HG03342 (cell line): ENCODE data around the gene ATP2C2.
"Not testable (repeated sequence)": the region's sequence is repeated elsewhere in the genome, so short reads cannot be mapped to it uniquely, and the experiment has no call there.

Source experiments
- ATAC-seq: cut with Tn5 transposase; IDR thresholded peaks from one replicate; pipeline ENCODE4 v1.9.1; 2021; ENCODE audit warnings: mild to moderate bottlenecking, moderate library complexity; ENCODE audit not compliant: unreplicated experiment

ATP2C2 gene

GRCh38 chr16:84391151-84392030 is 23.1 kb downstream of the ATP2C2 start:
- ATAC-seq: no peak

DNA sequence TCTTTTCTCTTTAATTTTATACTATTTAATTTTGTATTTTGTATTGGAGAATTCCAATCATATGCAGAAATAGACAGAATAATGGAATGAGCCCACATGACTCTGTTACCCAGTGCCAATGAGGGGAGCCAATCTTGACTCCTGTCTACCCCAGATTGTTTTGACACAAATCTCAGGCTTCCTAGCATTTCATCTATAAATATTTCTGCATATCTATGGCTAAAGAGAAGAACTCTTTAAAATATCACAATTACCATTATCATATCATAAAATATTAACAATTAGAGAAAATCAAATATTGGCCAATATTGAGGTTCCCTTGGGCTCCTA is 23.7 kb downstream of the ATP2C2 start:
- ATAC-seq: no peak

DNA sequence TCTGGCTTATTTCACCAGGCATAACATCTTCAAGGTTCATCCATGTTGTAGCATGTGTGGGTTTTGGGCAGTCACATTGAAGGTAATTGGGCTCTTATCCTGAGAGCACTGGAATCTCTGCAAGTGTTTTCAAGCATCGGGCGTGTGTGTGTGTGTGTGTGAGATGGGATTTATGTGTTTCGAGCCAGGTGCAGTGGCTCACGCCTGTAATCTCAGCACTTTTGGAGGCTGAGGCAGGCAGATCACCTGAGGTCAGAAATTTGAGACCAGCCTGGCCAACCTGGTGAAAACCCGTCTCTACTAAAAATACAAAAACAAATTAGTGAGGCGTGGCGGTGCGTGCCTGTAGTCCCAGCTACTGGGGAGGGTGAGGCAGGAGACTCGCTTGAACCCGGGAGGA is 27.7 kb downstream of the ATP2C2 start:
- ATAC-seq: not testable (repeated sequence)

- no peak for ATAC-seq
Measured at GRCh38 chr16:84396537-84397008, 28.2 kb downstream of the ATP2C2 start.

GRCh38 chr16:84397090-84397489 is 28.8 kb downstream of the ATP2C2 start:
- no peak for ATAC-seq

DNA sequence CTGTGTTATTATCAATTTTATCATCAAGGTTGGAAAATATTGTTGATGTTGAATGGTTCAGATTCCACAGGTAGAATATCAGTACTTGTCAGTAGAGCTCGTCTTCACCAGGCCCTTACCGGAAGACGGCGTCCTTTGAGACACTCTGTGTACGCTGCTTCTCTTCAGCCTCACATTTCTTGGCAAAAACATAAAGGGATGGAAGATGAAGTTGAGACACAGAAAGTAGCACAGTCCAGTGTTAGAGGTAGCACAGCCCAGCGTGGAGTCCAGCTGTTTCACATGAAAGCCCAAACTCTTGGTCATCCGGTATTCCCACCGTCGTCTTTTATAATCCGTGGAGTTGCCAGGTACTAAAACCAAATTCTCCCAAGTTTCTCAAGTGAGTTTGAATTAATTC is 30.4 kb downstream of the ATP2C2 start:
- ATAC-seq: no peak

GRCh38 chr16:84399912-84400311 is 31.6 kb downstream of the ATP2C2 start:
- not testable (repeated sequence) for ATAC-seq

DNA sequence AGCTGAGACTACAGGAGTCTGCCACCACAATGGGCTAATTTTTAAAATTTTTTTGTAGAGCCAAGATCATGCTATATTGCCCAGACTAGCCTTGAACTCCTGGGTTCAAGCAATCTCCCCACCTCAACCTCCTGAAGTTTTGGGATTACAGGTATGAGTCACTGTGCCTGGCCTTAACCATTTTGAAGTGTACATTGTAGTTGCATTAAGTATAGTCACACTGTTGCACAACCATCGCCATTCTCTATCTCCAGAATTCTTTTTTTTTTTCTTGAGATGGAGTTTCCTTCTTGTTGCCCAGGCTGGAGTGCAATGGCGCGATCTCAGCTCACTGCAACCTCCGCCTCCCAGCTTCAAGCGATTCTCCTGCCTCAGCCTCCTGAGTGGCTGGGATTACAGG is 35.1 kb downstream of the ATP2C2 start:
- ATAC-seq: not testable (repeated sequence)

GRCh38 chr16:84404324-84404723 is 36.0 kb downstream of the ATP2C2 start:
- no peak for ATAC-seq

GRCh38 chr16:84404936-84405639 is 36.8 kb downstream of the ATP2C2 start:
- no peak for ATAC-seq

- ATAC-seq: no peak
Measured at GRCh38 chr16:84406006-84406963, 37.9 kb downstream of the ATP2C2 start.

- ATAC-seq: no peak
Measured at GRCh38 chr16:84407588-84408313, 39.4 kb downstream of the ATP2C2 start.

DNA sequence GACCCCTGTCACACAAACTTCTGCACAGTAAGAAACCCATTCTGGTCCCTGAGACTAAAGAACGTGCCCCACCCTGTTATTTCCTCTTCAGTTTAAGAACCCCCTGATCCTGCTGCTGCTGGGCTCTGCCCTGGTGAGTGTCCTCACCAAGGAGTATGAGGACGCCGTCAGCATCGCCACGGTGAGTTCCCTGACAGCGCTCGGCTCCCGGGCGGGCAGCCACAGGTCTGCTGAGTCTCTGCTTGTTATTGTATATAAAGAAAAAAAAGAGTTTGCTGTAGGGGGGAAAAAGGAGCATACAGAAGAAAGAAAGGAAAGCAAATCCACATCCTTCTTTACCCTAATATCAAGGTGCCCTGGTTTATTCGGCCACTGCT is 40.0 kb downstream of the ATP2C2 start:
- ATAC-seq: no peak

DNA sequence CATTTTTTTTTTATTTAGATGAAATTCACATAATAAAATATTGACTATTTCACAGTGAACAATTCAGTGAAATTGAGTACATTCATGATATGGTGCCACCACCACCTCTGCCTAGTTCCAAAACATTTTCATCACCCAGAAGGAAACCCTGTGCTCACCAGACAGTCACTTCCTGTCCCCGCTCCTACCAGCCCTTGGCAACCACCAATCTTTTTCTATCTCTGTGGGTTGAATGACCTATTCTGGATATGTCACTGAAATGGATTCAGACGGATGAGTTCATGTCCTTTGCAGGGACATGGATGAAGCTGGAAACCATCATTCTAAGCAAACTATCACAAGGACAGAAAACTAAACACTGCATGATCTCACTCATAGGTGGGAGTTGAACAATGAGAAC is 40.5 kb downstream of the ATP2C2 start:
- ATAC-seq: no peak

DNA sequence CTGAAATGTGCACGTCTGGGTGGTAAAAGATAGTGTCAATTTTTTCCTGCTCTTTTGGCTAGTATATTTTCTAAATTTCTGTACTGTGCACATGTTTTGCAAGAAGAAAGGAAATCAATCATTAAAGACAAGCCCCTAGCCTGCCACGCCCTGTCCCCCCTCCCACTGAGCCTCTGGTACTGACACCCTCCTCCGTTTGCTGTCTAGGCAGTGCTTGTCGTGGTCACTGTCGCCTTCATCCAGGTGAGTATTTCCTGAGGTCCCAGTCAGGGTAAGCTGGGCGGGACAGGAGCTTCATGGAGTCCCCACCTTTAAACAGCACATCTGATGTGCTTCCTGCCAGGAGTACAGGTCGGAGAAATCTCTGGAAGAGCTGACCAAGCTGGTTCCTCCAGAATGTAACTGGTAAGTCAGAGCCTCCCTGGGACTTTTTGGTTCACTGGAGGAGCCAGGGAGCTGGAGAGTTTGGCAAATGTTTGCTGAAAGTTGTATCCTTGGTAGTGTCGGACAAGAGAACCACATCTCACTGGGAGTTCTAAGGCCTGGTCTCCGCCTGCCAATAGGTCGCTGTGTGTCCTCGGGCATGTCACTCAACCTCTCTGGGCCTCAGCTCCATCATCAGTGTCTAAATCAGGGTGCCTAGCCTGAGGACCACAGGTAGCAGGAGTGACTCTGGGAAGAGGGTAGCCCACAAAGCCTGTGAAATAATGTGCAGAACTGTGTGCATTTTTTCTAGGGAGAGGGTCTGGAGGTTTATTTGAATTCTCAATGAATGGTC is 42.2 kb downstream of the ATP2C2 start:
- ATAC-seq: no peak

DNA sequence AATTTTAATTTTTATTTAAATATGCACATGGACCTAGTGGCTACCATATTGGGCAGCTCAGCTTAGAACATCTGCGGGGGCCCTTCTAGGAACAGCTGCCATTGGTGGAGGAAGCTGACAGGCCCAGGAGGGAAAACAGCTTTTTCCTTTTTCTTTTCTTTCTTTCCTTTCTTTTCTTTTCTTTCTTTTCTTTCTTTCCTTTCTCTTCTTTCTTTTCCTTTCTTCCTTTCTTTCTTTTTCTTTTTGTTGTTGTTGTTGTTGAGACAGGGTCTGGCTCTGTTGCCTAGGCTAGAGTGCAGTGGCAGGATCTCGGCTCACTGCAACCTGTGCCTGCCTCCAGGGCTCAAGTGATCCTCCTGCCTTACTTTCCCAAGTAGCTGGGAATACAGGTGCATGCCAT is 43.4 kb downstream of the ATP2C2 start:
- no peak for ATAC-seq

GRCh38 chr16:84412262-84412661 is 43.9 kb downstream of the ATP2C2 start:
- ATAC-seq: no peak

DNA sequence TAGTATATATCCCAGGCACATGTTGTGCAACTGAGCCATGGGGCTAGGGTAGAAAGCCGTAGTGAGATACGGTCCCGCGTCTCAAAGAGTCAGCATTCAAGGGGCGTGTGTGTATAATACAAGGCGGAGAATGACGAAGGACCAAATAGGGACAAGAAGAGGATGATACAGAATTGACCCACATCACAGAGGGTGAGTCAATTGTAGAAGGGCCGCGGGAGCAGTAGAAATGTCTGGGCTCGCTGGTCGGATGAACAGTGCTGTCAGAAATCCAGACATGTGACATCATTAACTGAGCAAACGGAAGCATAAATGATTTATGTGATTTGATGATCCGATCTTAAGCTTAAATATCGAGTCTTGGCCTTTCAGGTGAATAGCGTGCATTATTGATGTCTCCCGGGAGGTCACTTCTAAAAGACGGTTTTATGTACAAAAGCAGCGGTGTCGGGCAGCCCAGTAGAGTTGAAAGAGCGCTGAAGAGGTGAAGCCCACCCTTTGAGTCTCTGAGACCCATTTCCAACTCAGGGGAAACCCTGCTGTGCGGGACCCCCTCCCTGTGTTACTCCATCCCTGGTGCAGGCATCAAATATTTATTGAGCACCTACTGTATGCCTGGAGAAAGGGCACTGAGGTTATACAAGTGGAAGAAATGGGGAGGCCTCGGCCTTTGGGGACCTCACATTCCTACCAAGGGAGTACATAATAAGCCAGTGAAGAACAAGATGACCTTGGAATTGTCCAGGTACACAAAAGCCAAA is 45.1 kb downstream of the ATP2C2 start:
- ATAC-seq: no peak

- ATAC-seq: no peak
Measured at GRCh38 chr16:84414789-84415326, 46.5 kb downstream of the ATP2C2 start.
